Peyer's patch (tissue), 4 donors: Measurements from ENCODE around the gene SMAP2.

ENCODE experiments used
- CTCF ChIP-seq, 6 experiments: fragments of 450-650 bp in 4 of 6; fragments of 200-600 bp in 2 of 6; sonication (generic) in 1 of 6; IDR thresholded peaks; one replicate each; pipeline ENCODE4 v1.5.1; 2017 to 2019; ENCODE audit warnings: antibody characterized with exemption in 6 of 6, mild to moderate bottlenecking in 3 of 6, moderate library complexity in 1 of 6
- POLR2A ChIP-seq, 2 donors: fragments of 450-650 bp; IDR thresholded peaks; one replicate each; pipeline ENCODE4 v1.5.1; 2017; ENCODE audit warnings: antibody characterized with exemption in 2 of 2, mild to moderate bottlenecking in 2 of 2, moderate library complexity in 2 of 2

GRCh38 chr1:40393173-40393572 lies 19.6 kb downstream of the SMAP2 start:
- TF ChIP-seq CTCF (IDR thresholded peaks at IDR 0.05): no peak
- no peak for TF ChIP-seq POLR2A (IDR thresholded peaks at IDR 0.05)
